HCT116 (cell line): Measurements from ENCODE around the gene YBX2. TPM values are rescaled to one million over a fixed set of nuclear protein-coding genes. Genes with fewer than 3 reads are reported as not detected.

Source experiments
- ATAC-seq: fragments of 200-7000 bp; cut with Tn5 transposase; 2 replicates; pipeline ENCODE4 v1.9.1; 2020; ENCODE audit warnings: mild to moderate bottlenecking, moderate library complexity
- BruUV-seq: library from RNA; stranded (reverse); fragments of 400-500 nt; replicated peaks from 2 replicates; lab custom pipeline; 2021; lab: Mats Ljungman, UMichigan
- CTCF ChIA-PET: fragments of 300-600 bp; sonication (Branson Sonifier 250); formaldehyde crosslinking; loops from one replicate; lab custom pipeline; 2021; ENCODE audit warnings: antibody characterized with exemption; lab: Charles Lee
- POLR2A ChIA-PET: fragments of 300-600, 350-600 bp; sonication (Branson Sonifier 250); formaldehyde crosslinking; loops from one replicate; lab custom pipeline; 2021; ENCODE audit warnings: antibody characterized with exemption; lab: Charles Lee
- RAD21 ChIA-PET, 2 experiments: fragments of 300-600 bp; sonication (Branson Sonifier 250); formaldehyde crosslinking; loops; one replicate each; lab custom pipeline; 2023; ENCODE audit warnings: low total read pairs in 2 of 2; ENCODE audit not compliant: uncharacterized antibody in 2 of 2, unreplicated experiment in 2 of 2, low non-redundant PET in 1 of 2; lab: Charles Lee
- DNase-seq: peaks from one replicate; pipeline ENCODE4 v3.0.0-alpha.2; 2010; ENCODE audit warnings: low read depth, low spot score
- H2AFZ ChIP-seq: fragments of 200-600 bp; shearing (Covaris generic), sonication (generic); 2 replicates; pipeline ENCODE4 v1.6.1; 2017; ENCODE audit warnings: low read depth, mixed run types, mixed read lengths, antibody characterized with exemption, low read length; ENCODE audit not compliant: poor library complexity, severe bottlenecking
- H3K27ac ChIP-seq: 2 replicates; pipeline ENCODE4 v1.5.1; 2012; ENCODE audit warnings: low read depth, low read length
- H3K27me3 ChIP-seq: fragments of 200-600 bp; sonication (generic); 2 replicates; pipeline ENCODE4 v1.6.1; 2016; ENCODE audit warnings: mixed run types, low read length, mixed read lengths; ENCODE audit not compliant: insufficient read depth
- H3K36me3 ChIP-seq, 2 experiments: fragments of 200-500 bp in 1 of 2; fragments of 200-600 bp in 1 of 2; sonication (Bioruptor generic) in 1 of 2; sonication (generic) in 1 of 2; 2 replicates each; pipeline versions ENCODE4 v1.5.1 to v1.6.1; 2014 to 2016; ENCODE audit warnings: low read length in 2 of 2, inconsistent platforms in 1 of 2, mixed read lengths in 1 of 2, mixed run types in 1 of 2; ENCODE audit not compliant: insufficient read depth in 2 of 2, control insufficient read depth in 1 of 2
- H3K4me1 ChIP-seq, 2 experiments: fragments of 200-600 bp in 1 of 2; sonication (generic) in 1 of 2; 2 replicates each; pipeline versions ENCODE4 v1.5.1 to v1.6.1; 2012 to 2017; ENCODE audit warnings: low read length in 2 of 2, inconsistent platforms in 1 of 2, mild to moderate bottlenecking in 1 of 2, mixed read lengths in 1 of 2, mixed run types in 1 of 2, moderate library complexity in 1 of 2; ENCODE audit not compliant: insufficient read depth in 2 of 2, control insufficient read depth in 1 of 2
- H3K4me2 ChIP-seq: fragments of 200-600 bp; sonication (generic); 2 replicates; pipeline ENCODE4 v1.6.1; 2017; ENCODE audit warnings: mixed run types, low read length, mixed read lengths
- H3K4me3 ChIP-seq, 2 experiments: fragments of 200-600 bp in 1 of 2; sonication (generic) in 1 of 2; replicated peaks in 1 of 2; 2 replicates each; pipeline ENCODE4 v1.5.1; 2011 to 2016; ENCODE audit warnings: low read length in 2 of 2, control low read depth in 1 of 2, low read depth in 1 of 2, mild to moderate bottlenecking in 1 of 2, mixed read lengths in 1 of 2, mixed run types in 1 of 2
- H3K79me2 ChIP-seq: fragments of 200-600 bp; sonication (generic); 2 replicates; pipeline ENCODE4 v1.6.1; 2017; ENCODE audit warnings: mild to moderate bottlenecking, mixed run types, low read length, moderate library complexity, mixed read lengths; ENCODE audit not compliant: insufficient read depth
- H3K9ac ChIP-seq: fragments of 200-600 bp; sonication (generic); 2 replicates; pipeline ENCODE4 v1.6.1; 2016; ENCODE audit warnings: low read length, mixed read lengths
- H3K9me2 ChIP-seq: fragments of 200-600 bp; sonication (generic), shearing (Covaris generic); 2 replicates; pipeline ENCODE4 v1.6.1; 2017; ENCODE audit warnings: mixed run types, mild to moderate bottlenecking, moderate library complexity; ENCODE audit not compliant: insufficient read depth
- H3K9me3 ChIP-seq, 2 experiments: fragments of 200-500 bp in 1 of 2; fragments of 200-600 bp in 1 of 2; sonication (Bioruptor generic) in 1 of 2; sonication (generic) in 1 of 2; 2 replicates each; pipeline ENCODE4 v1.6.1; 2014 to 2017; ENCODE audit warnings: low read length in 2 of 2, mixed read lengths in 2 of 2, inconsistent platforms in 1 of 2, low read depth in 1 of 2, mild to moderate bottlenecking in 1 of 2, mixed run types in 1 of 2, moderate library complexity in 1 of 2; ENCODE audit not compliant: control insufficient read depth in 1 of 2, insufficient read depth in 1 of 2
- H4K20me1 ChIP-seq: fragments of 200-600 bp; sonication (generic), shearing (Covaris generic); 2 replicates; pipeline ENCODE4 v1.6.1; 2017; ENCODE audit warnings: mixed run types, mild to moderate bottlenecking, moderate library complexity; ENCODE audit not compliant: insufficient read depth
- ATF3 ChIP-seq: IDR thresholded peaks from 2 replicates; pipeline ENCODE4 v1.6.1; 2012
- CBX3 ChIP-seq: IDR thresholded peaks from 2 replicates; pipeline ENCODE4 v1.6.1; 2012; ENCODE audit warnings: low read depth
- EGR1 ChIP-seq: IDR thresholded peaks from 2 replicates; pipeline ENCODE4 v1.6.1; 2012; ENCODE audit warnings: low read depth
- ELF1 ChIP-seq: IDR thresholded peaks from 2 replicates; pipeline ENCODE4 v1.6.1; 2012; ENCODE audit warnings: low read depth, borderline replicate concordance
- EZH2phosphoT487 ChIP-seq: fragments of 200-600 bp; IDR thresholded peaks from 2 replicates; pipeline ENCODE4 v1.6.1; 2018; ENCODE audit warnings: antibody characterized with exemption, borderline replicate concordance
- JUND ChIP-seq: IDR thresholded peaks from 2 replicates; pipeline ENCODE4 v1.6.1; 2012
- RAD21 ChIP-seq: IDR thresholded peaks from 2 replicates; pipeline ENCODE4 v1.6.1; 2012; ENCODE audit warnings: low read depth, mild to moderate bottlenecking
- SIN3A ChIP-seq: IDR thresholded peaks from 2 replicates; pipeline ENCODE4 v1.6.1; 2012; ENCODE audit warnings: low read depth
- YY1 ChIP-seq: IDR thresholded peaks from 2 replicates; pipeline ENCODE4 v1.6.1; 2011; ENCODE audit warnings: low read length, low read depth, moderate library complexity, mild to moderate bottlenecking; ENCODE audit not compliant: insufficient replicate concordance; ENCODE audit errors: extremely low read depth
- ZNF274 ChIP-seq: fragments of 200-500 bp; sonication (Bioruptor generic); IDR thresholded peaks from 2 replicates; pipeline ENCODE4 v1.6.1; 2014; ENCODE audit warnings: mild to moderate bottlenecking, low read depth, low read length, inconsistent platforms
- intact Hi-C: fragments of 100-400 bp; cut with micrococcal nuclease; formaldehyde crosslinking; loops from 2 replicates; pipeline ENCODE4 v1.10.0; 2022
- total RNA-seq: library from RNA; stranded (reverse); gene quantifications from one replicate; pipeline ENCODE4 v1.2.1, GENCODE V29; 2021; ENCODE audit not compliant: unreplicated experiment

YBX2 gene
- total RNA-seq, 1 experiment from 2014 or later: 2.3 TPM

- POLR2A ChIA-PET: no interaction called here
- Histone ChIP-seq H3K4me3 (no peak overlapping the region), H3K27ac (peak overlapping the region; percentile 22; the same call in 1 of the 2 replicates), H4K20me1 (no peaks in the 10 kb centered on the region), H3K9me2 (no peaks in the 10 kb centered on the region), H2AFZ (no peak overlapping the region), H3K27me3 (no peaks in the 10 kb centered on the region), H3K4me2 (peak overlapping the region; percentile 21; the same call in 1 of the 2 replicates), H3K79me2 (peaks cover 74% of the 10 kb centered on the region), H3K4me1 (peaks cover 13 to 25% of the 10 kb centered on the region in 2 experiments), H3K9me3 (no peaks in the 10 kb centered on the region), H3K36me3 (peaks cover 17 to 22% of the 10 kb centered on the region in 2 experiments; a peak in 3 of 4 replicates), H3K9ac (peak overlapping the region; percentile 99; the same call in 1 of the 2 replicates)
- ATAC-seq (no peak), DNase-seq (no peak)
- intact Hi-C loops: no loop called here
- BruUV-seq: no TSS peak
- CTCF ChIA-PET: no interaction called here
- RAD21 ChIA-PET: no interaction called here
- TF ChIP-seq JUND (no peak), EGR1 (no peak)
Measured at GRCh38 chr17:7249214-7249613, 45.2 kb downstream of the YBX2 start.

- peaks cover 14 to 27% of the 10 kb centered on the region in 2 experiments; a peak in 3 of 4 replicates for H3K36me3 ChIP-seq
- peaks cover 13 to 25% of the 10 kb centered on the region in 2 experiments for H3K4me1 ChIP-seq
- H2AFZ ChIP-seq: no peak overlapping the region
- H3K4me2 ChIP-seq: no peak overlapping the region
- intact Hi-C loops: no loop called here
- H3K79me2 ChIP-seq: peaks cover 70% of the 10 kb centered on the region
- no peaks in the 10 kb centered on the region for H3K9me3 ChIP-seq
- ChIA-PET RAD21 (no interaction called here), POLR2A (interaction anchor here (0.7 kb wide), 1 partner anchor 1000 kb away, joined by 3 read pairs; the partner anchor contains the start of gene PFAS), CTCF (interaction anchor here (1.9 kb wide), 1 partner anchor 28 kb away, joined by 5 read pairs; no protein-coding TSS in a partner anchor)
- no peak overlapping the region for H3K4me3 ChIP-seq
- H3K27me3 ChIP-seq: no peaks in the 10 kb centered on the region
- no peaks in the 10 kb centered on the region for H4K20me1 ChIP-seq
- BruUV-seq: no TSS peak
- no peak for ATAC-seq
- TF ChIP-seq RAD21 (no peak), CBX3 (no peak), ELF1 (no peak), YY1 (no peak), ZNF274 (no peak), SIN3A (no peak), ATF3 (no peak), EZH2phosphoT487 (no peak)
- no peak for DNase-seq
- no peak overlapping the region for H3K27ac ChIP-seq
- no peaks in the 10 kb centered on the region for H3K9me2 ChIP-seq
- 0 out of 2 replicates have a peak overlapping the region, but pooled peaks have one; percentile 4 for H3K9ac ChIP-seq
Measured at GRCh38 chr17:7248796-7249195, 45.6 kb downstream of the YBX2 start.
